Left hindlimb (tissue), 1 donor: Measurements from ENCODE around the gene FOXO3B.
"Not testable (repeated sequence)": the region's sequence is repeated elsewhere in the genome, so short reads cannot be mapped to it uniquely, and the experiment has no call there.

Experiments used
- DNase-seq: peaks from one replicate; pipeline ENCODE4 v3.0.0-alpha.2; 2018

Gene FOXO3B

GRCh38 chr17:18644291-18644690 is 37.8 kb downstream of the FOXO3B start, which contains the start of gene TBC1D28:
TBC1D28 (minus strand) TSS chr17:18644391; CDS start chr17:18641352, 3,039 bp downstream.
- not testable (repeated sequence) for DNase-seq

DNA sequence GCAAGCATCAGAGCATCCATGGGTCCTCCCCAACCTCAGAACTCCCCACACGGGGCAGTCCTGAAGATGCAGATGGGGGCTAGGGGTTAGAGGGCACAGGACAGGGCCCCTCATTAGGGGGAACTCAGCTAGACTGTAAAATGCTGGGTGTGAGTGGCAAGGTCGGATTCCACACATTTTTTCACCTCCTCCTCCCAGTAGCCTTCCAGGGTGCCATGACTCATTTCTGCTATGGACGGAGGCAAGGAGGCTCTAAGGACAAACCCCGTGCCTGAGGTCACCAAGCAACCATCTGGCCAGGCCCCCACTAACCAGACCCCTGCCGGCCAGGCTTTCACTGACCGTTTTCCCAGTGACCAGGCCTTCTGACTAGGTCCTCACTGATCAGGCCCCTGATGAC is 39.0 kb downstream of the FOXO3B start:
- not testable (repeated sequence) for DNase-seq

DNA sequence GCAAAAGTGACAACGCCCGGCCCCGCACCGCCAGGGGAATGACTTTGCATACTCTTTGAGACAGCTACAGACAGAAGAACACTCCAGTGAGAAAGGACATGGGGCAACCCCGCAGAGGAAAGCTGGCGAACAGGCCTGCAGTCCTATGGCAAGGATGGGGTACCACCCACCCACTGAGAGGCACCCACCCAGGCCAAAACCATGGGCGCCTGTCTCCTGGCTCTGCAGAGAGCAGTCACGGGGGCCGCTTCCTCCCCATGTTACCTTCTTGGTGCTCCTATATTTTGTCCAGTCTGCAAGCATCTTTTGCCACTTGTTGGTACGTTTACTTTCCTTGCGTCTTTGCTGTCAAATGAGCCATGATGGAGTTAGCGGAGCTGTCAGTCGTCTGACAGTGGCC is 43.8 kb downstream of the FOXO3B start:
- DNase-seq: not testable (repeated sequence)

DNA sequence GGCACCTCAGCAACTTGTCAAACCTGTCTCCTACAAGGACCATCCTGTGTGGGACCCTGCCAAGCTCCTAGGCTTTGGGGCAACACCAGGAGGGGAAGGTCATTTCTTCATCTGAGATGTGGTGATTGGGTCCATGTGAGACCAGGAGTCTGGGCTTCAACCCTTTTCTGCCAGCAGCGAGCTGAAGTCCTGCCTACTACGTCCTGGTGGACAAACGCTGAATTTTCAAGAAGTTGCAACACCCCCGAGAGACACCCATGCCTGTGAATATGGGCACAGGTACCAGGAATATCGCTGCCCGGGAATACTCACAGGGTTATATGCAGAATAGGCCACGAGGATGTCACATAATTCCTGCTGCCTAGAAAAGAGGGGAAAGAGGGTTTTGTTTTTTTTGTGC is 45.9 kb downstream of the FOXO3B start:
- DNase-seq: not testable (repeated sequence)

DNA sequence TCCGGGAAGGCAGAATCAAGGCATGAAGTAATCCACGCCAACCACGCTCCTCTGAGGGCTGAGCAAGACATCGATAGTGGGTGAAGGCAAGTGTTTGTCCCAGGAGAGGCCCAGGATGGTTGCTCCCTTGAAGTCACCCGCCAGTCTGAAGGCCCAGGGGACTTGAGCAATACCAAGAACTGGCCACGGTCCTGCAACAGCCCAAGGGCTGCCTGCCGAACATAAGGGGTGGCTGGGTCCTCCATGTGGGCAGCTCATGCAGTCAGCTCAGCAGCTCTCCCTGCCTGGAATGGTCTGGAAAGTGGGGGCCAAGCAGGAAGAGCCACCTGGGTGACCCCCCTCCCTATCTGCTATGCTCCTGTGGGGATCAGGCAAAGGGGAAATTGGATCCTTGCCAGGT is 46.3 kb downstream of the FOXO3B start:
- DNase-seq: not testable (repeated sequence)

GRCh38 chr17:18634550-18635263 is 47.4 kb downstream of the FOXO3B start:
- DNase-seq: not testable (repeated sequence)
